ENCODE data around the gene EYA4.

Gene EYA4

DNA sequence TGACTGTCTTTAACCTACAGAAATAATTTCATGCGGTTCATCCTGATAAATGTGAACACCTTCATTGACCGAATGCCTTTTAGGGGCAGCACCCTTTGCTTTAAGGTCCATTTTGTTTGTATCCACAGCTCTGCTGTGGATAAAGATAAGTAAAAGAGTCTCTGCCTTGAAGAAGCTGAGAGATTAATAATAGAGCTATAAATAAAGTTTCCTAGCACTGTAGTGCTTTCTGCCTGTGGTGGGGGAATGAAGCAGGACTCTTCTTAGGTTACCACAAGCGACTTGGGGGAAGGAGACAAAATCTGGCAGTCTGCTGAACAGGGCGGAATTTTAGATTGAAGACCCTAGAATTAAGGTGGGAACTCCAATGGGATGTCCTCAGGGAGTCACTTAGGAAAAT, 57.6 kb downstream of the EYA4 start:
- no peak overlapping the region for H3K4me3 ChIP-seq (replicated peaks; ENCODE audit: low read depth, low read length)
- no peak for DNase-seq (ENCODE audit: low read depth)
- TF ChIP-seq, protein P1, sequence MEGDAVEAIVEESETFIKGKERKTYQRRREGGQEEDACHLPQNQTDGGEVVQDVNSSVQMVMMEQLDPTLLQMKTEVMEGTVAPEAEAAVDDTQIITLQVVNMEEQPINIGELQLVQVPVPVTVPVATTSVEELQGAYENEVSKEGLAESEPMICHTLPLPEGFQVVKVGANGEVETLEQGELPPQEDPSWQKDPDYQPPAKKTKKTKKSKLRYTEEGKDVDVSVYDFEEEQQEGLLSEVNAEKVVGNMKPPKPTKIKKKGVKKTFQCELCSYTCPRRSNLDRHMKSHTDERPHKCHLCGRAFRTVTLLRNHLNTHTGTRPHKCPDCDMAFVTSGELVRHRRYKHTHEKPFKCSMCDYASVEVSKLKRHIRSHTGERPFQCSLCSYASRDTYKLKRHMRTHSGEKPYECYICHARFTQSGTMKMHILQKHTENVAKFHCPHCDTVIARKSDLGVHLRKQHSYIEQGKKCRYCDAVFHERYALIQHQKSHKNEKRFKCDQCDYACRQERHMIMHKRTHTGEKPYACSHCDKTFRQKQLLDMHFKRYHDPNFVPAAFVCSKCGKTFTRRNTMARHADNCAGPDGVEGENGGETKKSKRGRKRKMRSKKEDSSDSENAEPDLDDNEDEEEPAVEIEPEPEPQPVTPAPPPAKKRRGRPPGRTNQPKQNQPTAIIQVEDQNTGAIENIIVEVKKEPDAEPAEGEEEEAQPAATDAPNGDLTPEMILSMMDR (IDR thresholded peaks at IDR 0.05; ENCODE audit: low read length, missing control alignments) = no peak

DNA sequence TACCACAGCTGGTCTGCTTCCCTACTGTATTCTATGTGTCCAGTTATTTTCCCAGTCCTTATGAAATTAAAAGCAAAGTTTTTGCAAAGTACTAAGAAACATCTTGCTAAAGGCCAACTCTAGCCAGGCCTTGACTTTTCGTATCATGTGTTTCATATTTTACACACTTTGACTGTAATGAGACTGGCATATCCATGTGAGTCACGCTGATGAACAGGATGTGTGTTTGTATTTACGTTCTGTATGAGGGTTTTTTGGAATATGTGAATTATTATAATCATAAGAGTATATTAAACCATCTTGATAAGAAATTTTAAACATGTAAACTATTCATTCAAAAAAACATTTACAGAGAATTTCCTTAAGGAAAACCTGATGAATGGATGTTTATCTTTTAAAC, 59.7 kb downstream of the EYA4 start:
- H3K4me3 ChIP-seq (replicated peaks; ENCODE audit: low read depth, low read length) = no peak overlapping the region
- TF ChIP-seq, protein P1 (IDR thresholded peaks at IDR 0.05; ENCODE audit: low read length, missing control alignments) = no peak
- DNase-seq (ENCODE audit: low read depth) = no peak

DNA sequence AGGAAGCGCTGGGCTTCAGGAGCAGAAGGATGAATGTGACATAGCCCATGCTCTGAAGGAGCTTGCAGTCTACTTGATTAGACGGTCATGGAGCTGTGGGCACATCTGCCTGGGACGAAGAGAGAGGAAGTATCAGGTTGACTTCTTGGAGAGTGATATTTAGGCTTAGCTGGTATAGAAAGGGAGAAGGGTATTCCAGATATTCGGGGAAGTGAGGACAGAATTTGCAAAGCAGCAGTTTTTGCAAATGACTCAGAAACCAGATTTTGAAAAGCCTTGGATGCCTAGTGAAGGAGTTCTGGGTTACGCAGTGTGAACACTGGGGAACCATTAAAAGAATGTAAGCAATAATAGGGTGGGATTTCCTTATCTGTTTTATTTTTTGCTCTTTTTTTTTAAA, 60.7 kb downstream of the EYA4 start:
- DNase-seq (ENCODE audit: low read depth) = no peak
- TF ChIP-seq, protein P1 (IDR thresholded peaks at IDR 0.05; ENCODE audit: low read length, missing control alignments) = no peak
- no peak overlapping the region for H3K4me3 ChIP-seq (replicated peaks; ENCODE audit: low read depth, low read length)

GRCh38 chr6:133306931-133307330, 65.8 kb downstream of the EYA4 start:
- no peak for DNase-seq (ENCODE audit: low read depth)
- no peak overlapping the region for H3K4me3 ChIP-seq (replicated peaks; ENCODE audit: low read depth, low read length)
- TF ChIP-seq, protein P1 (IDR thresholded peaks at IDR 0.05; ENCODE audit: low read length, missing control alignments) = no peak

- TF ChIP-seq, protein P1 (IDR thresholded peaks at IDR 0.05; ENCODE audit: low read length, missing control alignments) = no peak
- no peak overlapping the region for H3K4me3 ChIP-seq (replicated peaks; ENCODE audit: low read depth, low read length)
- DNase-seq (ENCODE audit: low read depth) = peak; percentile 32
Measured at GRCh38 chr6:133309579-133309978, 68.4 kb downstream of the EYA4 start.

GRCh38 chr6:133312006-133312405, 70.8 kb downstream of the EYA4 start:
- no peak overlapping the region for H3K4me3 ChIP-seq (replicated peaks; ENCODE audit: low read depth, low read length)
- TF ChIP-seq, protein P1 (IDR thresholded peaks at IDR 0.05; ENCODE audit: low read length, missing control alignments) = no peak
- no peak for DNase-seq (ENCODE audit: low read depth)

DNA sequence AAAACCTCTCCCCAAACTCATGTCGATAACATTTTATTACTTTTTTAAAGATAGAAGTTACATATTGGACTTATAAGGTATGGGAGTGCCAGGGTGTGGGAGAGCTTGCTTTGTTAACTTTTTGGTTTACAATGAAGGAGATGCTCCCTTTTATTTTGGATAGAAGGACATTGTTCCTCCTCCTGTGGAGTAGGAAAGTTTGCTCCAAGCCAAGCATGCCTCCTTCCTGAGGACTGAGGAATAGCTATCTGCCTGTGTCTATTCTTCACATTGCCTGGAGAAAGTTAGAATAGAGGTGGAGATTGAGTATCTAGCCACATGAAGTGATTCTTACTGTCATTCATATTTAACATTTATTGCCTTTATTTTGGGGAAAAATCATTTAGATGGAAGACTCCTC, 71.9 kb downstream of the EYA4 start:
- H3K4me3 ChIP-seq (replicated peaks; ENCODE audit: low read depth, low read length) = no peak overlapping the region
- TF ChIP-seq, protein P1 (IDR thresholded peaks at IDR 0.05; ENCODE audit: low read length, missing control alignments) = no peak
- no peak for DNase-seq (ENCODE audit: low read depth)

Measured in fibroblast of pulmonary artery (primary cell).